ENCODE measurements around the gene KCNMB2.

KCNMB2 gene

DNA sequence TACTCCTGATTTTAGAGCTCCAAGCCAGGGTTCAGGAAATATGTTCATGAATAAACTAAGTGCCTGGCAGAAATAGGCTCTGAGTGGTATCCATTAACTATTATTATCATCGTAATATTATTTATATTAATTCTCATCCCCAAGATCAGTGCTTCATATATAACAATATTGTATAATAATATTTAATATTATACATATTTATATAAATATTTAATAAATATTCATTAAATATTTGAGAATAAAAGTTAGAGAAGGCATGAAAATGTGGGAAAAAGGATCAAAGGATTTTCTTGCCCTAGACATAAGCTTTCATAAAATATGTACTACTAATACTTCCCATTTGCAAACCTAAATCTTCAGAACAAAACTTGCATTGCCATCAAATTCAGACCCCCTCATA lies 338.9 kb downstream of the KCNMB2 start:
- H3K4me2 ChIP-seq (ENCODE audit: low read length): no peak overlapping the region
- H3F3A ChIP-seq (ENCODE audit: control insufficient read depth, insufficient read depth): no peaks in the 10 kb centered on the region
- H3K36me3 ChIP-seq (ENCODE audit: control insufficient read depth, low read length): no peaks in the 10 kb centered on the region
- no peaks in the 10 kb centered on the region for H3K4me1 ChIP-seq (ENCODE audit: control insufficient read depth, low read length)
- H3K9me2 ChIP-seq (replicated peaks; ENCODE audit: control insufficient read depth, low read length): no peaks in the 10 kb centered on the region
- no peak overlapping the region for H3K4me3 ChIP-seq (ENCODE audit: low read length)
- H3K27ac ChIP-seq (ENCODE audit: low read depth, low read length): no peak overlapping the region
- TF ChIP-seq EZH2phosphoT487 (IDR thresholded peaks at IDR 0.05; ENCODE audit: borderline replicate concordance, low read length): no peak
- no peak for TF ChIP-seq CTCF (IDR thresholded peaks at IDR 0.05; ENCODE audit: low read depth, low read length, poor library complexity, severe bottlenecking)
- H4K20me1 ChIP-seq (ENCODE audit: control insufficient read depth, insufficient read depth, low read depth, low read length): no peaks in the 10 kb centered on the region
- H3K79me2 ChIP-seq (ENCODE audit: control insufficient read depth, low read length): no peaks in the 10 kb centered on the region
- no peaks in the 10 kb centered on the region for H3K27me3 ChIP-seq (ENCODE audit: control insufficient read depth, low read length)
- no peaks in the 10 kb centered on the region for H3K9me3 ChIP-seq (ENCODE audit: control insufficient read depth, insufficient read depth, low read length)

DNA sequence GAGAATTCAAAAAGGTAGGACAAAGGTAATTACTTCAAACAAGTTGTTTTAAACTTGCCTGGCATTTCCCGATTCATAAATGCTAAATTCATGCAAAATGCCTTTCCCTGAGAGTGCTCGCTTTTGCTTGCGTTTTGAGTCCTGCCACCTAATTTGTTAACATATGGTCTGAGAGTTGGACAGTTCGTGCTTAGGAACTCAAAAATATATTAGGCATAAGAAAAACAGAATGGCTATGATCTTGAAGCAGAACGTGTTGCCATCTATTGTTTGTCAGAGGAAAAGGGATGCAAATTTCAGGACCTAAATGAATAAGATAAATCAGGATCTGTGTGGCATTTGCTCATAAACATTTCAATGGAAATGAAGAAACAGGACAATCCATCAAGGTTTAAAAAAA lies 339.6 kb downstream of the KCNMB2 start:
- Histone ChIP-seq H3K27me3 (ENCODE audit: control insufficient read depth, low read length) (no peaks in the 10 kb centered on the region), H3K4me1 (ENCODE audit: control insufficient read depth, low read length) (peaks cover 5% of the 10 kb centered on the region), H3K9me3 (ENCODE audit: control insufficient read depth, insufficient read depth, low read length) (no peaks in the 10 kb centered on the region), H3K79me2 (ENCODE audit: control insufficient read depth, low read length) (no peaks in the 10 kb centered on the region), H3K36me3 (ENCODE audit: control insufficient read depth, low read length) (no peaks in the 10 kb centered on the region), H3K27ac (ENCODE audit: low read depth, low read length) (no peak overlapping the region), H3K4me3 (ENCODE audit: low read length) (no peak overlapping the region), H4K20me1 (ENCODE audit: control insufficient read depth, insufficient read depth, low read depth, low read length) (no peaks in the 10 kb centered on the region), H3K4me2 (ENCODE audit: low read length) (no peak overlapping the region), H3K9me2 (replicated peaks; ENCODE audit: control insufficient read depth, low read length) (no peaks in the 10 kb centered on the region), H3F3A (ENCODE audit: control insufficient read depth, insufficient read depth) (no peaks in the 10 kb centered on the region)
- TF ChIP-seq EZH2phosphoT487 (IDR thresholded peaks at IDR 0.05; ENCODE audit: borderline replicate concordance, low read length): no peak
- TF ChIP-seq CTCF (IDR thresholded peaks at IDR 0.05; ENCODE audit: low read depth, low read length, poor library complexity, severe bottlenecking): no peak

GRCh38 chr3:178880274-178880673 lies 344.0 kb downstream of the KCNMB2 start:
- Histone ChIP-seq H3K4me1 (ENCODE audit: control insufficient read depth, low read length) (peaks cover 13% of the 10 kb centered on the region), H3K9me3 (ENCODE audit: control insufficient read depth, insufficient read depth, low read length) (no peaks in the 10 kb centered on the region), H3K27ac (ENCODE audit: low read depth, low read length) (no peak overlapping the region), H3K27me3 (ENCODE audit: control insufficient read depth, low read length) (no peaks in the 10 kb centered on the region), H3F3A (ENCODE audit: control insufficient read depth, insufficient read depth) (no peaks in the 10 kb centered on the region), H4K20me1 (ENCODE audit: control insufficient read depth, insufficient read depth, low read depth, low read length) (no peaks in the 10 kb centered on the region), H3K4me2 (ENCODE audit: low read length) (no peak overlapping the region), H3K36me3 (ENCODE audit: control insufficient read depth, low read length) (no peaks in the 10 kb centered on the region), H3K9me2 (replicated peaks; ENCODE audit: control insufficient read depth, low read length) (no peaks in the 10 kb centered on the region), H3K79me2 (ENCODE audit: control insufficient read depth, low read length) (no peaks in the 10 kb centered on the region), H3K4me3 (ENCODE audit: low read length) (no peak overlapping the region)
- TF ChIP-seq CTCF (IDR thresholded peaks at IDR 0.05; ENCODE audit: low read depth, low read length, poor library complexity, severe bottlenecking) (no peak), EZH2phosphoT487 (IDR thresholded peaks at IDR 0.05; ENCODE audit: borderline replicate concordance, low read length) (no peak)

Data from DOHH2 (cell line).